HTERT RPE-1 (cell line): Measurements from ENCODE around the gene GTF3C4.

Experiments
- in situ Hi-C: fragments of 300-500 bp; cut with MboI; formaldehyde crosslinking; loops from 4 replicates; pipeline ENCODE4 v1.14.3; 2020; ENCODE audit warnings: low sequenced_read_pairs

Gene GTF3C4

DNA sequence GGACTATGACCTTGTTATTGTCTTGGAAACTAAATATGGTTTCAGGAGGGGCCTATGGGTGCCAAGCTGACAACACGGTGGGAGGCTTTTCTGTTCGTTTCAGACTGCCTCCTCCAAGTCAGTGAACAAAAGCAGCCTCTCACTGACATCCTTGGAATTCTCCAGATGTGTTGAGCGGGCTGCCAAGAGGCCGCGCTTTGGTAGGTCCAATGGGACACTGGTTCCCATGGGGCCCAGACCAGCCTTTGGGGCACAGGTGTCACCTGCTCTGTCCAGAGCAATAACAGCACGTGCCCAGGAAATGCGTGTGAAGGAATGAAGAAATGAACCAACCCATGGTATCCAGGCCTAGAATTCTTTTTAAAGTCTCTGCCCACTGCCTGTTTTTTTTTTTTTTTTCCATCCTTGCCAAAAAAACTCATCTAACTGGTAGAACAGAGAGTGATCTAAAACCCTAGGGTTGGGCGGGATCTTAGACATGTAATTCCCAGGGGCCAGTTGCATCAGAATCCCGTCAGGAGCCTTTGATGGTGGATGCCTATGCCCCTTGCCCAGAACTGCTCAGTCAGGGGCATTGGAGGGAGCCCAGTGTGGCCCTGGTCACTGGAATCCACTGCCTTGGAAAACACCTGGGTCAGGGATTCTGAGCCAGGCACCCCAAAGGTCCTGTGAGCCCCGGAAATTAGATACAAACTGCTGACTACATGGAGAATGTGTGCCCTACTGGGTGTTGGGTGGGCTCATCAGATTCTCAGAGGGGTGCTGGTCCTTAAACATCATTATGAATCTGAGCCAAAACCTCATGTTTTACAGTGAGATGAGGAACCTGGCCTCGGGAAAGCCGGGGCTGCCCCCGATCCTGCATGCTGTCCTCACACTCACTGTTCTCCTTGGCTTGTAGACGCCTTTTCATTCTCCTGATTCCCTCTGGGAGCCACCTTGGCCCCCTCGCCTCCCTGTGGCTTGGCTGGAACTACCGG is 60.1 kb downstream of the GTF3C4 start:
- in situ Hi-C loops = no loop called here

DNA sequence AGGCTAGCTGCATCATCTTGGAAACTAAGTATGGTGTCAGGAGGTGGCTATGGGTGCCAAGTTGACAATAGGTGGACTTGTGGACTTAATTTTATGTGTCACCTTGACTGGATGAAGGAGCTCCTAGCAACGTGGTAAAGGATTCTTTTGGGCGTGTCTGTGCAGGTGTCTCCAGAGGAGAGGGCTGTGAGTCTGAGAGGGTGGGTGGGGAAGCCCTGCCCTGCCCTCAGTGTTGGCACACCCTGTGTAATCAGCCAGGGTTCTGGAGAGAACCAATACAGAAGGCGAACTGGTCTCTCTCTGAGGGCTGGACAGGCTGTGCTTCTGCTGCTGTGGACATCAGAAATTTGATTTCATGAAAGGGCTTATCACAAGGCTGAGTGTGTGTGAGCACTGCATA is 61.0 kb downstream of the GTF3C4 start:
- in situ Hi-C loops = no loop called here

GRCh38 chr9:132732326-132733259 is 62.3 kb downstream of the GTF3C4 start:
- in situ Hi-C loops = no loop called here

GRCh38 chr9:132733260-132733815 is 63.1 kb downstream of the GTF3C4 start:
- in situ Hi-C loops = no loop called here

DNA sequence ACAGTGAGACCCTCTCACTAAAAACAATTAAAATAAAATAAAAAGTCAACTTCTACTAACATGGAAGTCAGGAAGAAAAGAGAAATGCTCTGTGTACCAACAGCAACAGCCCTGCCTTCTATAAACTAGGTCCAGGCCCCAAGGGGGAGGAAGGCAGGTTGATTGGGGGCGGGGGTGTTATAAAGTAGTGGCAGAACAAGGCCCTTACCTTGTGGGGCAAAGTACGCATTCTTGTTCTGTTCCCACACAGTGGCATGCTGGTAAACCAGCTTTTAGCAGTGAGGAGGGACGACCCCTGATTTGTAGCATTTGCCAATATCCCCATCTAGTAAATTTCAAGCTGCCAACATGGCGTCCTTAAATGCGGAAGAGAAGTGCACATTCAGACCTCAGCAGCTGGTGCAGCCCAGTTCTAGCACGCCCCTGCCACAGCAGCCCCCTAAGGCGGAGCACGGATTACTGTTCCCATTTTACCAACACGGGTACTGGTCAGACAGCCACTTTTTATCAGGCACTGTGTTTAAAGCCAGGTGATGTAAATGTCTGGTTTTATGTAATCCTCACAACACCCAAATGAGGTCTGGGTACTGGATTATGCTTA is 69.5 kb downstream of the GTF3C4 start:
- in situ Hi-C loops = no loop called here

DNA sequence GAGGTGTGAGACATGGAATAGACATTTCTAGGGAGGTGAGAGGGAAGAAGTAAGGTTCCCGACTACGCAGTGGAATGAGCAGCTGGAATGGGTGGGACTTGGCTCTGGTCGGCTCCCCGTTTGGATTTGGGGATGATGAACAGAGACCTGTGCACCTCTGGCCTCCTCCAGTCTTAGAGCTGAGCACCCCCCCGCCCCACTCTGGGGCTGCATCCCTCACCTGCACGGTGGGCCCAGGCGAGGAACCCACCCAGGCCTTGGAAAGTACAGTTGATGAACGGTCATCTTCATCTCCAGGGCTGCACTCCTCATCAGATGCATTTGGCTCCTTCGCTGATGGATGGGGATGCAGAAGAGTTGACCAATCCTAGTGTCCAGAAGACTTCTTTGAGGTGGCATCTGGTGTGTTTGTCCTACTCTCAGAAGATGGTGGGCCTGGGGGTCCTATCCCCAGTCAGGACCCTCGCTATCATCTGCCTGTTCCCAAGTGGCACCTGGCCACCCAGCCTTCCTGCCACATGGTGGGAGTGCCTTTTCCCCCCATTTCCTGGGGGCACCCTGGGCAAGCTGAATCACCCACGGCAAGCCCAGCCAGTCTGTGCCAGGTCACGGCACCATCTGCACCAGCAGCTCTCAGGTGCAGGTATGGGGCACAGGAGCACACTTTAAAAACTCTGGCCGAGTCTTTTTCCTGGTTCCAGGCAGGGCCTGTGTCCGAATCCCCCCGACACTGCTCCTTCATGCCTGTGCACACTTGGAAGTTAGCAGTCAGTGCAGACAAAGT is 70.5 kb downstream of the GTF3C4 start:
- in situ Hi-C loops = no loop called here

GRCh38 chr9:132742821-132743311 is 72.6 kb downstream of the GTF3C4 start:
- in situ Hi-C loops = no loop called here

- in situ Hi-C loops = no loop called here
Observed at GRCh38 chr9:132743931-132744479, 73.7 kb downstream of the GTF3C4 start.
